GM19397 (cell line): Measurements from ENCODE around the gene CTSO.
"Not testable (repeated sequence)": the region's sequence is repeated elsewhere in the genome, so short reads cannot be mapped to it uniquely, and the experiment has no call there.

ENCODE experiments used
- ATAC-seq: cut with Tn5 transposase; IDR thresholded peaks from one replicate; pipeline ENCODE4 v1.9.1; 2021; ENCODE audit warnings: mild to moderate bottlenecking, moderate library complexity; ENCODE audit not compliant: unreplicated experiment

Gene CTSO

GRCh38 chr4:155908187-155909139 lies 45.2 kb downstream of the CTSO start:
- ATAC-seq = peak; percentile 65

GRCh38 chr4:155907556-155907955 lies 46.1 kb downstream of the CTSO start:
- no peak for ATAC-seq

- no peak for ATAC-seq
These were observed 47.0 kb downstream of the CTSO start for GRCh38 chr4:155906554-155907247.

- ATAC-seq = no peak
These were observed 49.3 kb downstream of the CTSO start for GRCh38 chr4:155904331-155904730.

GRCh38 chr4:155903453-155903852 lies 50.2 kb downstream of the CTSO start, which contains the start of gene TDO2:
TSS of gene TDO2 (plus strand) at chr4:155903696. CDS start at chr4:155903759, 63 bp downstream.
- ATAC-seq = no peak

- ATAC-seq = no peak
These were observed 52.7 kb downstream of the CTSO start for GRCh38 chr4:155901013-155901412.

GRCh38 chr4:155900381-155900780 lies 53.3 kb downstream of the CTSO start:
- ATAC-seq = no peak

GRCh38 chr4:155899891-155900290 lies 53.8 kb downstream of the CTSO start:
- ATAC-seq = no peak

- ATAC-seq = not testable (repeated sequence)
These were observed 55.3 kb downstream of the CTSO start for GRCh38 chr4:155898371-155898770.

GRCh38 chr4:155891058-155891457 lies 62.6 kb downstream of the CTSO start:
- no peak for ATAC-seq

- no peak for ATAC-seq
These were observed 63.7 kb downstream of the CTSO start for GRCh38 chr4:155889946-155890345.

GRCh38 chr4:155889031-155889793 lies 64.5 kb downstream of the CTSO start:
- ATAC-seq = peak; percentile 88

- ATAC-seq = no peak
These were observed 65.7 kb downstream of the CTSO start for GRCh38 chr4:155887847-155888570.

- no peak for ATAC-seq
These were observed 66.6 kb downstream of the CTSO start for GRCh38 chr4:155887045-155887444.

GRCh38 chr4:155885666-155886065 lies 68.0 kb downstream of the CTSO start:
- ATAC-seq = no peak

GRCh38 chr4:155883895-155884294 lies 69.8 kb downstream of the CTSO start:
- no peak for ATAC-seq

- ATAC-seq = no peak
These were observed 72.1 kb downstream of the CTSO start for GRCh38 chr4:155881555-155881954.

- ATAC-seq = no peak
These were observed 73.9 kb downstream of the CTSO start for GRCh38 chr4:155879767-155880166.

- no peak for ATAC-seq
These were observed 75.1 kb downstream of the CTSO start for GRCh38 chr4:155878611-155879010.

- no peak for ATAC-seq
These were observed 75.7 kb downstream of the CTSO start for GRCh38 chr4:155877971-155878370.
